ENCODE data around the gene KREMEN2.

DNA sequence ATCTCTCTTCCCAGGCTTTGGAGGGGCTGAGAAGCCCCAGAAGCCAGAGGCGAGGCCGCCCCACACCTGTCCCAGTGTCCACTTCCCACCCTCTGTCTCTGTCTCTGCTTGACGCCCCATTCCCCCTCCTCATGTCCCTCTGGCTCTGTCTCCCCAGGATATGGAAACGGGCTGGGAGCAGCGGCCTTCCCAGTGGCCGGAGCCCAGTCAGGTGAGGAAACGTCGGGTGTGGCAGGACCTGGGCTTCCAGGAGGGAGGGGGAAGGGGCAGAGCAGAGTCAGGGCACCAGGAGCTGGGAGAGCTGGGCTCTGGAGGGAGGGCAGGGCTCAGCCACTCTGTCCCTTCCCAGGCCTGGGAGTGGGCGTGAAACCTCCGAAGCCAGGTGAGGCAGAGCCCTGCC lies 26.8 kb downstream of the KREMEN2 start:
- TF ChIP-seq, protein P1, sequence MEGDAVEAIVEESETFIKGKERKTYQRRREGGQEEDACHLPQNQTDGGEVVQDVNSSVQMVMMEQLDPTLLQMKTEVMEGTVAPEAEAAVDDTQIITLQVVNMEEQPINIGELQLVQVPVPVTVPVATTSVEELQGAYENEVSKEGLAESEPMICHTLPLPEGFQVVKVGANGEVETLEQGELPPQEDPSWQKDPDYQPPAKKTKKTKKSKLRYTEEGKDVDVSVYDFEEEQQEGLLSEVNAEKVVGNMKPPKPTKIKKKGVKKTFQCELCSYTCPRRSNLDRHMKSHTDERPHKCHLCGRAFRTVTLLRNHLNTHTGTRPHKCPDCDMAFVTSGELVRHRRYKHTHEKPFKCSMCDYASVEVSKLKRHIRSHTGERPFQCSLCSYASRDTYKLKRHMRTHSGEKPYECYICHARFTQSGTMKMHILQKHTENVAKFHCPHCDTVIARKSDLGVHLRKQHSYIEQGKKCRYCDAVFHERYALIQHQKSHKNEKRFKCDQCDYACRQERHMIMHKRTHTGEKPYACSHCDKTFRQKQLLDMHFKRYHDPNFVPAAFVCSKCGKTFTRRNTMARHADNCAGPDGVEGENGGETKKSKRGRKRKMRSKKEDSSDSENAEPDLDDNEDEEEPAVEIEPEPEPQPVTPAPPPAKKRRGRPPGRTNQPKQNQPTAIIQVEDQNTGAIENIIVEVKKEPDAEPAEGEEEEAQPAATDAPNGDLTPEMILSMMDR (conservative IDR thresholded peaks at IDR 0.05; ENCODE audit: low read depth, low read length) = no peak
- no peak for TF ChIP-seq EZH2 (IDR thresholded peaks at IDR 0.05; ENCODE audit: borderline replicate concordance, low read depth, low read length, poor library complexity, severe bottlenecking)

Data from A673 (cell line).